ENCODE measurements around the gene VEPH1.

DNA sequence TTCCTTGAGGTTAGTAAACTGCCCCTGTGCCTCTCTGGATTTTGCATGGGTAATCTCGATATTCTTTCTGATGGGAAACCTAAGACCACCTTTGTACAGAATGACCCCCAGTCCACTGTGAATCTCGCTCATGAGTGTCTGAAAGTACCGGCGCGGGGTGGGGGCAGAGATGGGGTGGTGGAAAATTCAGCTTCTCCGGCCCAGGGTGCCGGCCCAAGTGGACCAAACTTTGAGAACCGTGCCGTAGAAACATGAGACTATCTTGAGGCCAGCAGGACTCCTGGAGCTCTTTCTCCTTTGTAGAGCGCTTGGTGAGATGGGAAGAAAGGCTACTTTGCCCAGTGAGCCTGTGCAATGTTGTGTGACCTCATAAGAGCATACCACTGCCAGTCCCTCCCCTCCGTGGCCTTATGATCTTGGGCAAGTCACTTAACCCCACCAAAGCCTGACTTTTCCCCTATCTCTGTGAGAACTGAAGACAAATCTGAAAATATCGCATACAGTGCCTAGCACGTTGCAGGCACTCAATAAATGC, 40.4 kb upstream of the VEPH1 start:
- TF ChIP-seq, protein P1, sequence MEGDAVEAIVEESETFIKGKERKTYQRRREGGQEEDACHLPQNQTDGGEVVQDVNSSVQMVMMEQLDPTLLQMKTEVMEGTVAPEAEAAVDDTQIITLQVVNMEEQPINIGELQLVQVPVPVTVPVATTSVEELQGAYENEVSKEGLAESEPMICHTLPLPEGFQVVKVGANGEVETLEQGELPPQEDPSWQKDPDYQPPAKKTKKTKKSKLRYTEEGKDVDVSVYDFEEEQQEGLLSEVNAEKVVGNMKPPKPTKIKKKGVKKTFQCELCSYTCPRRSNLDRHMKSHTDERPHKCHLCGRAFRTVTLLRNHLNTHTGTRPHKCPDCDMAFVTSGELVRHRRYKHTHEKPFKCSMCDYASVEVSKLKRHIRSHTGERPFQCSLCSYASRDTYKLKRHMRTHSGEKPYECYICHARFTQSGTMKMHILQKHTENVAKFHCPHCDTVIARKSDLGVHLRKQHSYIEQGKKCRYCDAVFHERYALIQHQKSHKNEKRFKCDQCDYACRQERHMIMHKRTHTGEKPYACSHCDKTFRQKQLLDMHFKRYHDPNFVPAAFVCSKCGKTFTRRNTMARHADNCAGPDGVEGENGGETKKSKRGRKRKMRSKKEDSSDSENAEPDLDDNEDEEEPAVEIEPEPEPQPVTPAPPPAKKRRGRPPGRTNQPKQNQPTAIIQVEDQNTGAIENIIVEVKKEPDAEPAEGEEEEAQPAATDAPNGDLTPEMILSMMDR (IDR thresholded peaks at IDR 0.05), result no peak
- TF ChIP-seq POLR2A (IDR thresholded peaks at IDR 0.05), result no peak

All from tibial nerve (tissue), 3 donors.